ENCODE data around the gene SLX4.

SLX4 gene

DNA sequence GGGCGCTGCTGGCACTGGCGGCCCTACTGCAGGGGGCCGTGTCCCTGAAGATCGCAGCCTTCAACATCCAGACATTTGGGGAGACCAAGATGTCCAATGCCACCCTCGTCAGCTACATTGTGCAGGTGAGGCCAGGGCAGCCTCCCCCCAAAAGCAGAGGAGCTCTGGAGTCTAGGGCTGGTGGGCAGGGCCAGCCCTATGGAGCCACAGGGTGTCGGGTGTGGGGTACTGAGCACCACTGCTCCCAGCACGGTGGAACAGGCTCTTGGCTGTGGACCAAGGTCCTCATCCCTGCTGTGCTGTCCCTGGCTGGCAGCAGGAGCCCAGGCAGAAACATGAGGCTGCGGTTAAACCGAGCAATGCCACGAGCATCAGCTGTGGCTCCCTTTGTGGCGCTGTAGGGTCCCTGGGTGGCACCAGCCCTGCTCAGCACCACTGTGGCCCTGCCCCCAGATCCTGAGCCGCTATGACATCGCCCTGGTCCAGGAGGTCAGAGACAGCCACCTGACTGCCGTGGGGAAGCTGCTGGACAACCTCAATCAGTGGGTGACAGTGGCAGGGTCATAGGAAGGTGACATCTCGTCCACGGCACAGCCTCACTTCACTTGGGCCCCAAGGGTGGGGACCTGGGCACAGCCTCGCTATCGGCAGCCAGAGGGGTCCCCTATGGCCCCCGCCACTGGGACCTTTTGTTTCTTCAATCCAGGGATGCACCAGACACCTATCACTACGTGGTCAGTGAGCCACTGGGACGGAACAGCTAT, 44.2 kb upstream of the SLX4 start:
- H3K4me1 ChIP-seq = no peaks in the 10 kb centered on the region
- H3K36me3 ChIP-seq (ENCODE audit: control insufficient read depth, insufficient read depth, low read length) = no peaks in the 10 kb centered on the region
- H3K4me2 ChIP-seq (ENCODE audit: low read length) = no peak overlapping the region
- H3K79me2 ChIP-seq = no peaks in the 10 kb centered on the region
- no peaks in the 10 kb centered on the region for H3K27me3 ChIP-seq (ENCODE audit: control insufficient read depth, insufficient read depth, low read length)
- H3K9ac ChIP-seq = no peak overlapping the region
- no peak overlapping the region for H3K4me3 ChIP-seq (ENCODE audit: low read depth, low read length)
- no peaks in the 10 kb centered on the region for H3K9me3 ChIP-seq (ENCODE audit: control insufficient read depth, low read length)
- TF ChIP-seq, protein P1, sequence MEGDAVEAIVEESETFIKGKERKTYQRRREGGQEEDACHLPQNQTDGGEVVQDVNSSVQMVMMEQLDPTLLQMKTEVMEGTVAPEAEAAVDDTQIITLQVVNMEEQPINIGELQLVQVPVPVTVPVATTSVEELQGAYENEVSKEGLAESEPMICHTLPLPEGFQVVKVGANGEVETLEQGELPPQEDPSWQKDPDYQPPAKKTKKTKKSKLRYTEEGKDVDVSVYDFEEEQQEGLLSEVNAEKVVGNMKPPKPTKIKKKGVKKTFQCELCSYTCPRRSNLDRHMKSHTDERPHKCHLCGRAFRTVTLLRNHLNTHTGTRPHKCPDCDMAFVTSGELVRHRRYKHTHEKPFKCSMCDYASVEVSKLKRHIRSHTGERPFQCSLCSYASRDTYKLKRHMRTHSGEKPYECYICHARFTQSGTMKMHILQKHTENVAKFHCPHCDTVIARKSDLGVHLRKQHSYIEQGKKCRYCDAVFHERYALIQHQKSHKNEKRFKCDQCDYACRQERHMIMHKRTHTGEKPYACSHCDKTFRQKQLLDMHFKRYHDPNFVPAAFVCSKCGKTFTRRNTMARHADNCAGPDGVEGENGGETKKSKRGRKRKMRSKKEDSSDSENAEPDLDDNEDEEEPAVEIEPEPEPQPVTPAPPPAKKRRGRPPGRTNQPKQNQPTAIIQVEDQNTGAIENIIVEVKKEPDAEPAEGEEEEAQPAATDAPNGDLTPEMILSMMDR (IDR thresholded peaks at IDR 0.05) = no peak
- no peak overlapping the region for H3K27ac ChIP-seq
- no peak overlapping the region for H2AFZ ChIP-seq

DNA sequence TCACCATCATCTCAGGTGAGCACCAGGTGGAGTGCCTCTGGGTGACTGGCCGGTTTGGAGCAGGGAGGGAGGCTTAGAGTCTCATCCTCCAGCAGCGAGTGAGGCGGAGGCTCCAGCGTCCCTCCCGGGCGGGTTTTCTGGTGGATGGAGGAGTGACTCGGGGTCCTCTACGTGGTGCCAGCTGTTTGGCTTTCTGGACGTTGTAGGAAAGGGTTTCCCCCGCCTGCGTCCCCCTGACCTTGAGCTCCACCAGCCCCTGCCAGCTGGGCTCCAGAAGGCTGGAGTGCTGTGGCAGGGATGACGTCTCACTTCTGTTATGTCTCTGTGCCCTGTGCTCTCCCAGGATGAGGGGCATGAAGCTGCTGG, 43.6 kb upstream of the SLX4 start:
- H3K27me3 ChIP-seq (ENCODE audit: control insufficient read depth, insufficient read depth, low read length) = no peaks in the 10 kb centered on the region
- no peaks in the 10 kb centered on the region for H3K9me3 ChIP-seq (ENCODE audit: control insufficient read depth, low read length)
- no peak overlapping the region for H3K4me3 ChIP-seq (ENCODE audit: low read depth, low read length)
- H3K9ac ChIP-seq = no peak overlapping the region
- H3K27ac ChIP-seq = no peak overlapping the region
- H3K4me1 ChIP-seq = no peaks in the 10 kb centered on the region
- TF ChIP-seq, protein P1 (IDR thresholded peaks at IDR 0.05) = no peak
- H3K4me2 ChIP-seq (ENCODE audit: low read length) = no peak overlapping the region
- H2AFZ ChIP-seq = no peak overlapping the region
- no peaks in the 10 kb centered on the region for H3K79me2 ChIP-seq
- no peaks in the 10 kb centered on the region for H3K36me3 ChIP-seq (ENCODE audit: control insufficient read depth, insufficient read depth, low read length)

DNA sequence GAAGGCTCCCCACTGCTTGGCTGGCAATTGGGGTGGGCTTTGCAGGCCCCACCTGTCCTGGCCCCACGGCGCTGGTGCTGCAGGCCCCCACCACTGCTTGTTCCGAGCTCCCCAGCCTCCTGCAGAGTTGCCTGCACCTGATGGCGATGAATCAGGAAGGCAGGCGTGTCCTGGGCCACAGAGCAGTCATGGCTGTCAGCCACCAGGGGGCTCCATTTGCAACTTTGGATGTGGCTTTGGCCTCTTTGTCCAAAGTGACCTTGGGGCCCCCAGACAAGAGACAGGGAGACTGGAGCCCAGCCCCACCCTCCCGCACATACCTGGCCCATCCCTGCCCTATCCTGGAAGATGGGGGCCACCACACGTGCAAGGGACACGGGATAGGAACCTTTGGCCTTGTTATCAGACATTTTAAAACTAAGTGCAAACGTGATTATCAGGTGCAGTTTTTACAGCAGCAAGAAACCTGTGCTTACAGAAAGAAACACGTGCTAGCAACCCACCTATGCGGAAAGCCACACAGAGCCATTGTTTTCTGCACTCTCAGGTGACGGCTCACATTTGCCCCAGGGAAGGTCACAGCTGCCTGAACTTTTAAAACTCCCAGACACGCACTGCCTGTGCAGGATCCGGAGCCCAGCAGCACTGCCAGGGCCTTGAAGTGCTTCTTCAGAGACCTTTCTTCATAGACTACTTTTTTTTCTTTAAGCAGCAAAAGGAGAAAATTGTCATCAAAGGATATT, 43.0 kb upstream of the SLX4 start, which contains the start of gene DNASE1:
DNASE1 (plus strand) TSS at position 443 of the 743 bp plus-strand sequence. CDS start 683 bp downstream, outside the sequence.
- H3K4me1 ChIP-seq = no peaks in the 10 kb centered on the region
- H2AFZ ChIP-seq = no peak within 1 kb of the TSS
- no peak within 1 kb of the TSS for H3K9ac ChIP-seq
- no peaks in the 10 kb centered on the region for H3K79me2 ChIP-seq
- no peak within 1 kb of the TSS for H3K4me2 ChIP-seq (ENCODE audit: low read length)
- H3K27me3 ChIP-seq (ENCODE audit: control insufficient read depth, insufficient read depth, low read length) = no peaks in the 10 kb centered on the region
- TF ChIP-seq, protein P1 (IDR thresholded peaks at IDR 0.05) = peak; percentile 45
- no peaks in the 10 kb centered on the region for H3K9me3 ChIP-seq (ENCODE audit: control insufficient read depth, low read length)
- no peak within 1 kb of the TSS for H3K27ac ChIP-seq
- no peaks in the 10 kb centered on the region for H3K36me3 ChIP-seq (ENCODE audit: control insufficient read depth, insufficient read depth, low read length)
- H3K4me3 ChIP-seq (ENCODE audit: low read depth, low read length) = no peak within 1 kb of the TSS

DNA sequence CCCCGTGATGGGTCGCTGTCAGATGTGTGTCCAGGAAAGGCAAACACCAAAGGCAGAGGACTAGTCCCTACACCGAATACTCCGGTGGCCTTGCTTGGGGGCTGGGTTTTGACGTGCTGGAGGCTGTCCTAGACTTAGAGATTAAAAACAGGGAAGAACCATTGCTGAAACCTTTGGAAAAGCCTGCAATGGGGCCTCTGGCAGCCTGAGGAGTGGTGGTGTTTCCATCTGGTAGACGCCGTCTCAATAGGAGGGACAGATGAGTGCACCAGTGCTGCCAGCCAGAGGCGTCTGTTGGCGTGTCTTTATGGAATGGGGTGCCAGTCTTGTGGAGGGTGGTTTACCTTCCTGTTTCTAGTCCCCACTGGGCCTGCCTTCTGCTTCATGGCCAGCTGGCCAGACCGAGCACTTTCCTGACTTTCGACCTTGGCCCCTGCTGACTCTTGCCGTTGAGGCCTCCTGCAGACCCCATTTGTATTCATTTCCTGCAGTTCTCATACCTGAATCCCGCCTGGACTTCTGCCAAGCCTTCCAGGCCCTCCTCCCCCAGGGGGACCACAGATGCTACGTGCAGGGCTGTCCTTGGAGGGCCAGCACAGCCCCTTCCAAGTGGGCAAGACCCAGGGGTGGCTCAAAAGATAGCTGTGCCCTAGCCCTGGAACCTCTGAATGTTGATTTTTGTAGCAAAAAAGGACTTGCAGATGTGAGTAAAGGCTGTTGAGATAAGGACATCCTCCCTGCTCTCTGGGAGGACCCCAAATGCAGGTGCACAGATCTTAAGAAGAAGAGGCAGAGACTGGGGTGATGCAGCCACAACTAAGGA, 41.2 kb upstream of the SLX4 start:
- TF ChIP-seq, protein P1 (IDR thresholded peaks at IDR 0.05) = no peak
- Histone ChIP-seq H3K9ac (no peak overlapping the region), H3K4me2 (ENCODE audit: low read length) (no peak overlapping the region), H3K79me2 (no peaks in the 10 kb centered on the region), H3K27ac (no peak overlapping the region), H3K27me3 (ENCODE audit: control insufficient read depth, insufficient read depth, low read length) (no peaks in the 10 kb centered on the region), H2AFZ (no peak overlapping the region), H3K9me3 (ENCODE audit: control insufficient read depth, low read length) (no peaks in the 10 kb centered on the region), H3K4me1 (no peaks in the 10 kb centered on the region), H3K36me3 (ENCODE audit: control insufficient read depth, insufficient read depth, low read length) (no peaks in the 10 kb centered on the region), H3K4me3 (ENCODE audit: low read depth, low read length) (no peak overlapping the region)

All from parathyroid adenoma (tissue), 2 donors.